Activated T-cell treated with anti-CD3 and anti-CD28 coated beads, Interleukin-2, amount 50 U/mL, for 1 hour (primary cell): Measurements from ENCODE around the gene NATD1.

Experiments used
- DNase-seq: peaks from one replicate; pipeline ENCODE4 v3.0.0-alpha.2; 2020

NATD1 gene

DNA sequence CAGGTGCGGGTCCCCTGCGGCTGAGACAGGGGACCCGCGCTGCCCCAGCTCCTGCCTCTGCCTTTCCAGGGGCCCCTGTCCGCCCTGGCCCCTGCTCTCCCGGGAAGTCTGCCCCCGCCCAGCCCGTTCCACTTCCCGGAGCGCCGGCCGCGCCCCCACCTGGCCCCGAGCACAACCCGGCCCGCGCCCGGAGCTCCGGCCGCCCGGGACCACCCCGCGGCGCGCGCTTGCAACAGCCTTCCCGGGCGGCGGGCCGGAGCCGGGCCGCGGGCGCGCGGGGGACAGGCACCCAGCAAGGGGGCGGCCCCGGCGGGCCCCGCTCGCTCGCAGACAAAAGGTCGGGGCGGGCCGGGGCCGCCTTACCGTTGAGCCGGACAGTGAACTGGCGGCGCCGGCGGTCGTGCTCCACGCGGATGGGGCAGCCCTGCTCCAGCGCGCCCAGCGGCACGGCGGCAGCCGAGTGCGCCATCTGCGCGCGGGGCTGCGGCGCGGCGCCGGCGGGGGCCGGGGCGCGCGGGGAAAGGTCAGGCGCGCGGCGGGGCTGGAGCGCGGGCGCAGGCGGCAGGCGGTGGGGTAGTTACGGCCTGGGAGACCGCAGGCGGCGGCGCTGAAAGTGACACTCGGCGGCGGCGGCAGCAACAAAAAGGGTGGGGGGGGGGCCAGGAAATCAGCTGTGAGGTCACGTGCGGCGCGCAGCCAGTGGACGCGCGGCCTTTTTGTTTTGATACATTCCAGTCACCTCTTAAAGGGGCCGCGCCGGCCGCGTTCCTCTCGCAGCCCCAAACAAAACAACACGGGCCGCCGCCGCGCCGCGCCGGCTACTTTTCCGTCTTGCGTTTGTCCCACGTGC lies at the start of gene NATD1:
TSS of gene NATD1 (minus strand) at position 615 of the 850 bp plus-strand sequence. CDS start at position 469, 146 bp downstream.
- peak; percentile 76 for DNase-seq

DNA sequence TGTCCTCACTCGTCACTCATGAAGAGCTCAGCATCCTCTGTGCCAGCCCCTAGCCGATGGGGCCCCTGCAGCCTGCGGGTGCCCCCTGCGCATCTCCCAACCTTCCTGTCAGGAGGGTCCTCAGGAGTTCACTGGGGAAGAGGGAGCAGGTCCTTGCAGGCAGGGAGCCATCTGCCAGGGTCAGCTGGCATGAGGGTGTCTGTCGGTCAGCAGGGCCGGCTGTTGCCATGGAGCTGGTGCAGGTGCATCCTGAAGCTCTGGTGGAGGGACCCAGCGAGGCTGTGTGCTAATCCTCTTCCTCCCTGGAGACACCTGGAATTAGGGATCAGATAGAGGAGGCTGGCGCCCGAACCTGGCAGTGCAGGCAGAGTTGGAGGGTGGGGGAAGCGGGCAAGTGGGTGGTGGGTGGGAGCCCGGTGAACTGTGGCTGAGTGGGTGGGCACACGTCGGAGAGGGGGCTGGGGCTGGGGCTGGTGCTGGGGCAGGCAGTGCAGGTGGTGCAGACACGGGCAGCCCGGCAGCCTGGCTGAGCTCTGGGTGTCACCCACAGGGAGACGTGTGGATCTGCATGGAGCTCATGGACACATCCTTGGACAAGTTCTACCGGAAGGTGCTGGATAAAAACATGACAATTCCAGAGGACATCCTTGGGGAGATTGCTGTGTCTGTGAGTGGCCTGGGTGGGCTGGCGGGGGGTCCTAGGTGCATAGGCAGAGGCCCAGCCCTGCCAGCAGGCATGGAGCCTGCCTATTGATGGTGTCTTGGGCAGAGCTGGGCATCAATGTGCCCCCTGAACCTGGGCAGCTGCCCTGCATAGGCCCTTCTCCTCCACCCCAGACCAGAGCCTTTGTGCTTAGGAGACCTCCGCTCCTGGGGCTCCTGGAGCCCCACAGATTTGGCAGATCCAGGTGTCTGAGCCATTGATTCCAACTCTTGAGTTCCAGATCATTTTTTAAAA lies 48.7 kb upstream of the NATD1 start:
- DNase-seq, result no peak

DNA sequence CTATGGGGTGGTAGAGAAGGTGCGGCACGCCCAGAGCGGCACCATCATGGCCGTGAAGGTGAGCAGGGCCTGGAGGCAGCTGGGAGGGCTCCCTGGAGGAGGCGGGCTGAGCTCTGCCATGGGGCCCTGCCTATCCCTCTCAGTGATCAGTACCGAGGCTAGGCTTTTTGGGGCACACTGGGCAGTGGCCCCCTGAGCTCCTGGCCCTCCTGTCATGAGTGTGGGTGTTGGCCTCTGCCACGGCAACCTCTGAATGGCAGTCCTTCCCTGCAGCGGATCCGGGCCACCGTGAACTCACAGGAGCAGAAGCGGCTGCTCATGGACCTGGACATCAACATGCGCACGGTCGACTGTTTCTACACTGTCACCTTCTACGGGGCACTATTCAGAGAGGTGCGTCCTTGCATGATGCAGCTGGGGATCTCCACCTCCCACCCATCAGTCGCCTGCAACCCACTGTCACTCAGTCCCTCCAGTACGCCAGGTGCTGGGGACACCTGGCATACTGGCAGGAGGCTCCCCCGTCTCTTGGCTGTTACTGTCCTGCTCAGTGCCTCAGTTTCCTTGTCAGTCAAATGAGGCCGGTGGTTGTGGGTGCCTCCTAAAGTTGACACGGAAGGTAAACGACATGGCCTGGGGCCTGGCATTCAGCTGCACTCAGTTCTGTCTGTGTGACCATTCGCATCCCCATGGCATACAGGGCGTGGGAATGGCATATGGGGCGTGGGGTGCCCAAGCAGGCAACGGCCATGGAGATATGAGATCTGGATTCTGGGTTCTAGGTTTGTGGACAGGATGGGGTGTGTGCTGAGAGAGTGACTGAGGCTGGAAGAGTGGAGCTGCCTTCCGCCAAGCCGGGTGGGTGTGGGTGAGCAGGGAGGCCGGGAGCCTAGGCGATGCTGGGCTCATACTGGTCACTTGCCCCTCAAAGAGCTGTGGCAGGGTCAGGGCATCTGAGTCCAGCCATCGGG lies 47.7 kb upstream of the NATD1 start:
- no peak for DNase-seq

DNA sequence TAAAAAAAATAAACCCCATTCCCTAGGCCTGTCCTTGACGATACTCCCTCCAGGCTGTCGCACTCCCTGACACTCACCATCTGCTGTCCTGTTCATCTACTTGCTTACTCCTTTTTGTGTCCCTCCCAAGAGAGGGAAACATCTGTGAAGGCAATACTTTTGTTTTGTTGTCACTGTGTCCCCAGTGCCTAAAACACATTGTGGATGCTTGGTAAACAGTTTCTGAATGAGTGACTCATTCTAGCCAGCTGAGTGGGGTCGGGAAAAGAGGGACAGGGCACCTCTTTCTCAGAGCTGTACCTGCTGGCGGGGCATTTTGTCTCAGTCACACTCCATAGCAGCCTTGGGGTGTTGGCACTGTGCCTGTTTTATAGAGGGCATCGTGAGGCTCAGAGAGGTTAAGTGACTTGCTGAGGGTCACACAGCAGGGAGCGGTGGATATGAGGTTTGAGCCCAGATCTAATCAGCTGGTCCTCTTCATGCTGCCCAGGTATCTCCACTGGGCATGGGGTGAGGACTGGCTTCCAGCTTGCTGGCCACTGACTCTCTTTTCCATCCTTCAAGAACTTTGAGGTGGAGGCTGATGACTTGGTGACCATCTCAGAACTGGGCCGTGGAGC lies 46.9 kb upstream of the NATD1 start:
- no peak for DNase-seq

DNA sequence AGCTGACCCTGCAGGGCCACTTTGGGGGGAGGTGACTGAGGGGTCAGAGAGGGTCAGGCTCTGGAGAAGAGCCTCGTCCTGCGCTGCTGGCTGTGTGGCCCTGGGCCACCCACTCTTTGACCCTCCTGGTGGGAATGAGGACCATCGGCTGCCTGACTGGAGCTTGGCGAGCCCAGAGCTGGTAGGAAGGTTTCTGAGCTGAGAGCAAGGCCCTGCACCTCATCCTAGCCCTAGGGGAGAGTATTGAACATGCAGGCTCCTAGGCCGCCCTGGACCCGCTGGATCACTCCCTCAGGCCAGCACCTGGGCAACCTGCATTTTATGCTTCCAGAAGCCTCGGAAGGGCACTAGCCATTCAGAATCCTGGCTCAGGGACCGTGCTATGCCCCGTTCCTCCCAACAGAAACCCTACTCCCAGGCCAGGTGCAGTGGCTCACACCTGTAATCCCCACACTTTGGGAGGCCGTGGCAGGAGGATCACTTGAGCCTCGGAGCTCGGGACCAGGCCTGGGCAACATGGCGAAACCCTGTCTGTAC lies 45.8 kb upstream of the NATD1 start:
- DNase-seq, result no peak

DNA sequence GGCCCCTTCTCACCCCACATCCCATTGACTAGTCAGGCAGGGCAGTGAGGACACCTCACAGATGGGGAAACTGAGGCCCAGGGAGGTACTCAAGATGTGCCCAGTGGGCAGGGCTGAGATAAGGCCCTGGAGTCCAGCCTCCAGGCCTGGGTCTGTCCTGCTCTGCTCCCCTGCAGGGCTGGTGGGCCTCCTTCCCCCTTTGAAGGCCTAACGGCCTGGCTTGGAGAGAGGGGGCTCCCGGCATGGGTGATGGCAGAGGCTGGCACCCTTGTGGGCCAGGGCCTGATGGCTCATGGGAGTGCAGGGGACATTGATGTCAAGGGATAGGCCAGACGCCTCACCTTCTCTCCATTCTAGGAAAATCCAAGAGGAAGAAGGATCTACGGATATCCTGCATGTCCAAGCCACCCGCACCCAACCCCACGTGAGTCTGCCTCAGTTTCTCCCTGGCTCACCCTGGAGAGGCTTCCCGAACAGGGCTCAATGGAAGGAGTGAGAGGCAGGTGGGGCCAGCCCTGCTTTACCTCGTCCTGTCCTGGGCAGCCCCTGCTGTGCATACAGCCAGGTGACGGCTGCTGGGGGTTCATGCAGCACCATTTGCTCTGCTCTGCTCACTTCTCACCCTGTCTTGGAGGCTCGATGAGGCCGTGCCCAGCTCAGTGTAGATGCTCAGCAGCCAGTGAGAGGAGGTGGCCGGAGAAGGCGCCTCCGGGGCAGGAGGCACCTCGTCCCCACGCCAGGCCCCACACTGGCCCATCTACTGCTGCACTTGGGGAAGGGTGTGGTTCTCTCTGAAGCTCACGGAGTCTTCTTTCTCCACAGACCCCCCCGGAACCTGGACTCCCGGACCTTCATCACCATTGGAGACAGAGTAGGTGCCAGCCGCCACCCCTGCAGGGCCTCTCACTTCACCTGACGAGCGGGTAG lies 45.1 kb upstream of the NATD1 start:
- no peak for DNase-seq

DNA sequence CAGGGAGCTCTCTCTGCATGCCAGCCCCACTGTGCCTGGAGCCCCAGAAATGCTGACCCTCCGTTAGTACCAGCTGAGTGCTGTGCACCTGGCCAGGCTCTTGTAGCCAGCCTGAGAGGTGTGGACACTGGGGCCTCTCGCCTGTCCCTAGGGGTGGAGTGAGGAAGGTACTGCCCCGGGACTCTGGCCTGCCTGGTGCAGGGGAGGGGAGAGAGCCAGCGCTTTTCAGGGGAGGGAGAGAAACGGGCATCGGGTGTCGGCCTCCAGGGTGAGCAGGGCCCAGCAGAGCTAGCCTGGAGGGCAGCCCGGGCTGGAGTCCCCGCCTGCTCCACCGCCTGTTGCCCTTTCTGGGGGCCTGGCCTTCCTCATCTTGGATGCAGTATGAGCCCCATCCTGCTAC lies 44.4 kb upstream of the NATD1 start:
- no peak for DNase-seq

- DNase-seq, result no peak
These were observed 43.9 kb upstream of the NATD1 start for GRCh38 chr17:21297026-21297520.

GRCh38 chr17:21296097-21297025 lies 43.2 kb upstream of the NATD1 start:
- no peak for DNase-seq

DNA sequence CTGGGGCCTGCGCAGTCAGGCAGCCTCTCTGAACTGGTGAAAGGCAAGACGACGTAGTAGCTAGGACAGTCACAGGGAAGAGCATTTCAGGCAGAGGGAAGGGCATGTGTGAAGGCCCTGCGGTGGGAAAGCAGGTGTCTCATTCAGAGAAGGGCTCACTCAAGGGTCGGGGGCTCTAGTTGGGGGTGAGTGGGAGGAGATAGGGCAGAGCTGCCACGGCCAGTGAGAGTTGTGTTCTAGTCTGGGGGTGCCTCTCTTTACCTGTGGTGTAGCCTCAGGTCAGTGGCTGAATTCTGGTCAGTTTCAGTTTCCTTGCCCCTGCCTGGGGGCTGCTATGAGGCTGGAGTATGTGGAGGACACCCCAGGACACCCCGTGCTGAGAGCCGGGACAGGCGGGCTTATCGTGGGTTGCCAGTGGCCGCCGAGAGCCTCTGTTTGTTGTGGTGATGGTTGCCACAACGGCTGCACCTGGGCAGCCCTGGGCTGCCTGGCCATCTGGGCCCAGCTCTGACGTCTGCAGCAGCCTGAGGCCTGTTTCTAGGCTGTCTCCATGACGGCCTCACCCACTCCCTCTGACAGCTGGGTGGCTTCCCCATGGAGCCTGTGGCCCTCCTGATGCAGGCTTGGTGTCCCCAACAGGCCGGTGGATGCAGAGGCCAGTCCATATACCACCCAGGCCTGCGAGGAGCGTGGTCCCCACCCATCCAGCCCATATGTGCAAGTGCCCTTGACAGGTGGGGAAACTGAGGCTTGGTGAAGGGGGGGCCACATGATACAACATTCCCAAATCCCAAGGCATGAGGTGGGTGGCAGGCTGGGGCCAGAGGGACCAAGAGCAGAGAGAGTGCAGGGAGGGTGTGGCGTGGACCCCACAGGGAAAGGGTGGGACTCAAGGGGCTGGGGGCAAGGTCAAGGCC lies 42.1 kb upstream of the NATD1 start:
- DNase-seq, result no peak

- no peak for DNase-seq
These were observed 41.3 kb upstream of the NATD1 start for GRCh38 chr17:21294321-21295035.

- DNase-seq, result no peak
These were observed 40.6 kb upstream of the NATD1 start for GRCh38 chr17:21293831-21294210.

GRCh38 chr17:21292867-21293830 lies 39.9 kb upstream of the NATD1 start:
- no peak for DNase-seq

DNA sequence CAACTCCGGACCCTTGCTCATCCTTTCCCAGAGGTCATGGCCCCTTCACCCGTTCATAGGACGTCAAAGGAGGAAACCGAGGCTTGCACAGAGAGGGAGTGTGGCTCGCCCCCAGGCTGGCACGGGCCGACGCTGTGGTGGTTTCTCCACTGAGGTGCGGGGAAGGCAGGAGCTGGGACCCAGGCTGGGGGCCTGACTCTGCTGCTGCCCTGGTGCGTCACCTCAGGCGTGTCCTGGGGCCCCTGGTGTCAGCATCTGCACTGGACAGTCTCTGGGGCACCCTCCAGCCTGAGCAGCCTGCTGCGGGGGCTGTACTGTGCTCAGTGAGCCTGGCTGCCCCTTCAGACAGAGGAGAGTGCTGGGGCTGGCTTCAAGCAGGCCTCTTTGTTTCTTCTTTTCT lies 38.7 kb upstream of the NATD1 start:
- no peak for DNase-seq

- no peak for DNase-seq
These were observed 38.1 kb upstream of the NATD1 start for GRCh38 chr17:21291357-21291756.

DNA sequence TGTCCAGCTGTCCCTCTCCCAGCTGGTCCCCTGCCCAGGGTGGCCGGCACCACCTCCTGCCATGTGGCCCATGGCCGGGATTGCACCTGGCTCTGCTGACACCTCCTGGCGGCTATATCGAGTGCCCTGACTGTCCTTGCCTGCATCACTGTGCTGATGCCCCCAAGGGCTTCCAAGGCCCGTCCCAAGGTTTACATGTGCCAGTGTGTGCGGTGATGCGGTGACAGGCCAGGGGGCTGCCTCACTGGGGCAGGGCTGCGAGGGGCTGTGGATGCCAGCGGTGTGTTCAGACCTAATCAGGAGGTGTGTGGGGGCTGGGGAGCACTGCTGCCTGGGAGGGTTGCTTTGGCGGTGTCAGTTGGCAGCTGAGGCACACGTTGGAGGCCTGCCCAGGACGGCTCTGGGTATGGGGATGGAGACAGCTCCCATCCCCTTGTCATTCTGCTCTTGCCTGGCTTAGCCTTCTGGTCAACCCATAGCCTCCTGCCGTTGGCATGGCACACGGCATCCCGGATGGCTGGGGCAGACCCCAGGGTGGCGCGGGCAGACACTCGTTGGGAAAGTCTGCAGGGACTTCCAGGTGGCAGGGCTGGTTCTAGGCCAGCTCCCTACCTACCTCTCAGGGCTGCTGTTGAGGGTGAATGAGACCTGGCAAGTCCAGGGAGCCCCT lies 36.8 kb upstream of the NATD1 start:
- no peak for DNase-seq
